H1 (cell line): ENCODE results near the gene ATP9B. TPM values are rescaled to one million over a fixed set of nuclear protein-coding genes. Genes with fewer than 3 reads are reported as not detected.

Source experiments
- ATF2 ChIP-seq: IDR thresholded peaks from 2 replicates; pipeline ENCODE4 v1.6.1; 2012; ENCODE audit warnings: low read length, inconsistent platforms
- ATF3 ChIP-seq: IDR thresholded peaks from 2 replicates; pipeline ENCODE4 v1.6.1; 2011; ENCODE audit warnings: low read depth, mild to moderate bottlenecking, low read length; ENCODE audit not compliant: insufficient read depth
- BCL11A ChIP-seq, 2 experiments: IDR thresholded peaks; one replicate each; pipeline ENCODE4 v1.6.1; 2011; ENCODE audit warnings: low read depth in 2 of 2, low read length in 2 of 2, mild to moderate bottlenecking in 2 of 2
- CBX8 ChIP-seq: fragments of 300-800, 300-1000 bp; sonication (generic); IDR thresholded peaks from 2 replicates; pipeline ENCODE4 v1.7.1; 2016; ENCODE audit warnings: low read depth, low read length, borderline replicate concordance
- CHD2 ChIP-seq: IDR thresholded peaks from 2 replicates; pipeline ENCODE4 v1.6.1; 2012; ENCODE audit warnings: low read length, improper control_type of control experiment
- GABPA ChIP-seq: IDR thresholded peaks from 2 replicates; pipeline ENCODE4 v1.6.1; 2011; ENCODE audit warnings: mild to moderate bottlenecking, low read length, moderate library complexity, borderline replicate concordance; ENCODE audit not compliant: insufficient read depth
- HDAC6 ChIP-seq: IDR thresholded peaks from one replicate; pipeline ENCODE4 v1.7.1; 2012; ENCODE audit warnings: low read depth, mild to moderate bottlenecking, inconsistent platforms, low read length, moderate library complexity
- JUN ChIP-seq: IDR thresholded peaks from 2 replicates; pipeline ENCODE4 v1.6.1; 2011; ENCODE audit warnings: low read depth, mild to moderate bottlenecking, improper control_type of control experiment, low read length
- KDM1A ChIP-seq: fragments of 200-600, 300-600 bp; sonication (generic); IDR thresholded peaks from 2 replicates; pipeline ENCODE4 v1.7.1; 2016; ENCODE audit warnings: mild to moderate bottlenecking, low read length, borderline replicate concordance
- MAFK ChIP-seq: IDR thresholded peaks from 2 replicates; pipeline ENCODE4 v1.6.1; 2012; ENCODE audit warnings: low read depth, mild to moderate bottlenecking, improper control_type of control experiment, low read length
- PHF8 ChIP-seq: fragments of 200-600 bp; sonication (generic); conservative IDR thresholded peaks from 2 replicates; pipeline ENCODE4 v1.7.1; 2012; ENCODE audit warnings: low read depth, mild to moderate bottlenecking, inconsistent platforms, low read length, moderate library complexity
- POU5F1 ChIP-seq: IDR thresholded peaks from 2 replicates; pipeline ENCODE4 v1.6.1; 2011; ENCODE audit warnings: low read depth, mild to moderate bottlenecking, low read length, moderate library complexity
- RAD21 ChIP-seq, 2 experiments: IDR thresholded peaks in 1 of 2; conservative IDR thresholded peaks in 1 of 2; 2 replicates each; pipeline ENCODE4 v1.6.1; 2011; ENCODE audit warnings: low read depth in 2 of 2, low read length in 2 of 2, improper control_type of control experiment in 1 of 2, inconsistent platforms in 1 of 2, mild to moderate bottlenecking in 1 of 2, moderate library complexity in 1 of 2
- RNF2 ChIP-seq: fragments of 200-900, 300-1000 bp; sonication (generic); IDR thresholded peaks from 2 replicates; pipeline ENCODE4 v1.7.1; 2016; ENCODE audit warnings: borderline replicate concordance, low read depth, mild to moderate bottlenecking, antibody characterized with exemption, low read length; ENCODE audit not compliant: poor library complexity, severe bottlenecking; ENCODE audit errors: missing control alignments
- SAP30 ChIP-seq: fragments of 300-600 bp; sonication (generic); IDR thresholded peaks from 2 replicates; pipeline ENCODE4 v1.7.1; 2012; ENCODE audit warnings: low read length, moderate library complexity, mild to moderate bottlenecking, inconsistent platforms; ENCODE audit not compliant: insufficient read depth, insufficient replicate concordance
- SP2 ChIP-seq: IDR thresholded peaks from 2 replicates; pipeline ENCODE4 v1.6.1; 2012; ENCODE audit warnings: mild to moderate bottlenecking, low read length, inconsistent platforms
- SRF ChIP-seq: IDR thresholded peaks from 2 replicates; pipeline ENCODE4 v1.6.1; 2011; ENCODE audit warnings: mild to moderate bottlenecking, low read depth, low read length, moderate library complexity
- SUZ12 ChIP-seq: fragments of 200-600 bp; sonication (generic); IDR thresholded peaks from 2 replicates; pipeline ENCODE4 v1.6.1; 2012; ENCODE audit warnings: mild to moderate bottlenecking, inconsistent platforms, low read length, moderate library complexity, mixed read lengths
- TAF7 ChIP-seq: optimal IDR thresholded peaks from 2 replicates; pipeline ENCODE3; 2011; ENCODE audit warnings: low read depth, mild to moderate bottlenecking, inconsistent platforms, low read length, moderate library complexity, borderline replicate concordance
- TBP ChIP-seq: IDR thresholded peaks from 2 replicates; pipeline ENCODE4 v1.6.1; 2011; ENCODE audit warnings: low read depth, low read length, improper control_type of control experiment
- polyA plus RNA-seq, 7 experiments: library from polyadenylated mRNA; depleted of rRNA in 3 of 7; stranded (reverse) in 5 of 7; unstranded in 2 of 7; fragments of >200 nt in 5 of 7; fragments of 200-250 nt in 2 of 7; gene quantifications; 1 replicate in 5 of 7; 2 replicates in 1 of 7; 4 replicates in 1 of 7; pipeline versions ENCODE4 v1.2.1 to v1.2.3, GENCODE V29; 2011 to 2013; ENCODE audit warnings: missing spikeins in 2 of 7, mixed read lengths in 2 of 7
- total RNA-seq: library from RNA; stranded (reverse); fragmentation: NEBNext Ultra II Directional; extraction: Animal tissue kit (Norgen Biotek cat#: 25700); gene quantifications from 2 replicates; pipeline ENCODE4 v1.2.1, GENCODE V29; 2021

ATP9B gene
- total and polyA plus RNA-seq, 2 of the 8 experiments (the other 6 are each of a cell fraction or from before 2014, with no cell fraction given), result 15.1 to 21.7 TPM

- TF ChIP-seq GABPA, result no peak
- peak; percentile 85 for TF ChIP-seq ATF2
- TF ChIP-seq RNF2, result no peak
- peak; percentile 87 for TF ChIP-seq TAF7
- TF ChIP-seq TBP, result peak; percentile 44; the same call in 1 of the 2 replicates
- TF ChIP-seq HDAC6, result no peak
- no peak for TF ChIP-seq POU5F1
- TF ChIP-seq ATF3, result peak; percentile 96
- no peak for TF ChIP-seq SAP30
- no peak for TF ChIP-seq MAFK
- TF ChIP-seq CBX8, result no peak
- no peak for TF ChIP-seq BCL11A (IDR thresholded peaks at IDR 0.05; ENCODE audit: low read depth in 2 of 2, low read length in 2 of 2)
- TF ChIP-seq PHF8, result peak; percentile 91
- TF ChIP-seq CHD2, result no peak
- peak; percentile 90 for TF ChIP-seq SRF
- no peak for TF ChIP-seq SP2
- TF ChIP-seq JUN, result peak; percentile 79
- TF ChIP-seq SUZ12, result no peak
- TF ChIP-seq KDM1A, result no peak
- TF ChIP-seq RAD21 (IDR thresholded peaks at IDR 0.05 in 1 of 2, conservative IDR thresholded peaks at IDR 0.05 in 1 of 2; ENCODE audit: low read depth in 2 of 2, low read length in 2 of 2), result 0 out of 4 replicates have a peak, but pooled peaks of 1 of the 2 experiments have one; percentile 5
Measured at GRCh38 chr18:79068937-79069716, at the start of gene ATP9B (continued).
